Eye (tissue), 1 donor: ENCODE measurements around the gene SSR2.

Experiments
- DNase-seq: peaks from one replicate; pipeline ENCODE4 v3.0.0-alpha.2; 2015

Gene SSR2

DNA sequence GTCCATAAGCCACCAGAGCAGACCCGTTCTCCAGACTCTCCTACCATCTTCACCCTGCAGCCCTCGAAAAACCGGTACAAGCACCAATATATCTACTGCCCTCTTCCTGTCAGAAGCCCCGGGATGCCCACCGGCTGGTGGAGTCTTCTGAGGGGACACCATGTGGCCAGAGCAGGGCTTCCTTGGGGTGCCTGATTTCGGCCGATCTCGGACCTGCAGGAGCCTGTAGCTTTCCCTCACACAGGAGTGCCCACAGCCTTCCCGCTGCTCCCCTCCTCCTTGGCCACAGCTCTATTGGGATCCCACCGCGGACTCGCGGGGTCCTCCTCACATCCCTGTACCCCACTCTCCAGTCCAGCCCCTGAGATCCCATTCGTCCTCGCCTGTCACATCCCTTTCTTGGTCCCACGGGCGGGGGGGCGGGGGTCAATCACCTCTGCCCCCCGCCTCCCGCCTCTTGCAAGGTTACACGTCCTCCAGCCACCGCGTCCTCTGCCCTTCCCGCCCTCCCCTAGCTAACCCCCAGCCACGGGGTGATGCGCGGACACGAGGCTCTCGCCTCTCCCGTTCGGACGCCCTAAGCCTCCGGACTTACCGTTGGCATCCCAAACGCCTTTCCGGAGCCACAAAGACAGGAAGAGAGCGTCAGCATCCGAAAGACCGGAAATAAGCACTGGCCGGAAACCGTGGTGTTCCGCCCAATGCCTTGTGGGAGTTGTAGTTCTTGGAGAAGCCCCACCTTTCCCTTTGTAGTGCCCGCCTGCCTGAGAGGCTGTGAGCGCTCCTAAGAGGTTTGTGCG is at the start of gene SSR2:
TSS of gene SSR2 (minus strand) at position 659 of the 800 bp plus-strand sequence. CDS start 784 bp downstream, outside the sequence.
- DNase-seq: peak; percentile 96

DNA sequence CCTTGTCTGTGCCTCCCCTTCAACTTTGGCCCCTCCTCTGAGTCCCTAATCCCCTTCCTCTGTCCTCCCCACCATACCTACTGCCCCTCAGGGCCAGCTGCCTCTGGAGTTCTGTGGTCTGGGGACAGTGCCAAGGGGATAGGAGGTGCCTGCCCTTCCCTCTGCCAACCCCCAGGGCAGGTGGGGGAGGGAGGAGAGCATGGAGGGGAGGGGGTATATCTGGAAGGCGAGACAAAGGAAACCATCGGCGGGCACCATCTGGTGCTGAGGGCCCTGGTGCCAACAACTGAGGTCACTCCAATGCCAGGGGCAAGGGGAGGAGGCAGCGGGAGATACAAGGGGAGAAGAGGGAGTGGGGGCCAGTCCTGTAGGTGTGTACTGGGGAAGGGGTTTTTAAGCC is 49.8 kb upstream of the SSR2 start:
- DNase-seq: peak; percentile 39

DNA sequence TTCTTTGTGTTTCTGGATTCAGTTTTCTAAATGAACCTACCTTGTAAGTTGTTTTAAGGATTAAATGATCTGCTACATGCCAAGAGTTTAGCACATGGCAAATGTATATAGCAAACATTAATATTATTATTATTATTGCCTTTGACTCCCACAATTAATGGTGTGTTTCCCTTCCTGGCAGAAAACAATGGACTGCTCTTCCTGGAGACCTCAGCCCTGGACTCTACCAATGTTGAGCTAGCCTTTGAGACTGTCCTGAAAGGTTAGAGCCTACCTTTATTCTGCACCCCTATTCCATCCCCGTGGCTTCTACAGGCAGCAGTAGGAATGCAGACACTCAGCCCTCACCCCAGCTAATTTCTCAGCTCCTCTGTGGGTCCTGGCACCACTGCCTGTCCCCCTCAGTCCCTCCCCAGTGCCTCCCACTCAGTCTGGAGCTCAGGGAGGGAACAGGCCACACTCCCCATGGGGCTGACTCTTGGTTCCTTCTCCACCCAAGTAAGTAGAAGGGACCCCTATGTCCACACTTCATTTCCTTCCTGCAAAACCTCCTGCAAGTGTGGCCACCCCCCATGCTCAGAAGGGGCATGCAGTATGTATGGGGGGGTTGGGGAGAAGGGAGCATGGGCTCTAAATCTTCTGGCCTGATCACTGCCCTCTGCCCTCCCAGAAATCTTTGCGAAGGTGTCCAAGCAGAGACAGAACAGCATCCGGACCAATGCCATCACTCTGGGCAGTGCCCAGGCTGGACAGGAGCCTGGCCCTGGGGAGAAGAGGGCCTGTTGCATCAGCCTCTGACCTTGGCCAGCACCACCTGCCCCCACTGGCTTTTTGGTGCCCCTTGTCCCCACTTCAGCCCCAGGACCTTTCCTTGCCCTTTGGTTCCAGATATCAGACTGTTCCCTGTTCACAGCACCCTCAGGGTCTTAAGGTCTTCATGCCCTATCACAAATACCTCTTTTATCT is 49.0 kb upstream of the SSR2 start:
- DNase-seq: peak; percentile 9

DNA sequence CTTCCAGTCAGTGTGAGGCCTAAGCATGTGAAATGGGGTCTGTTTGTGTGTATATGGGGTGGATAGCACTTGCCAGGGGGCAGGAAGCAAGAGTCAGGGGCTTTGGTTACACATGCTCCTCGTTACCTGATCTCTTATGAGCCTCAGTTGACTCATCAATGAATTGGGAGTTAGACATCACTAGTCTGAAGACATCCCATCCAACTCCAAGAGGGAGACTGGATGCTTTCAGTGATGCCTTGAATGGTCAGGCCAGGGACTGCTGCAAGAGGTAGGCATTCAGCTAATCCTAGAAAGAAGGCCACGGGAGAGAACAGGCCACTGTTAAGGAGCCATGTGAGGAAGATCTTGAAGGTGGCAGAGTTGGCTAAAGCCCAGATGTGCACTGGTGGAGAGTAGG is 46.5 kb upstream of the SSR2 start:
- DNase-seq: peak; percentile 7

DNA sequence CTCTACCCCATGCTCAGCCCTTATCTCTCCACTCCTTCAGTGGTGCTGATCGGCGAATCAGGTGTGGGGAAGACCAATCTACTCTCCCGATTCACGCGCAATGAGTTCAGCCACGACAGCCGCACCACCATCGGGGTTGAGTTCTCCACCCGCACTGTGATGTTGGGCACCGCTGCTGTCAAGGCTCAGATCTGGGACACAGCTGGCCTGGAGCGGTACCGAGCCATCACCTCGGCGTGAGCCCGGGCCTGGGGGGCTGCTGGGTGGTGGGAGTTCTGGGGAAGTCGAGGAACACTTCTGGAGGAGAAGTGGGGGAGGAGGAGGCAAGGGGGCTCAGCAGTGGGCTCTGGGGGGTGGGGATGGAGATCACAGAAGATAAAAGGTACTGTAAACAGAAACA is 45.1 kb upstream of the SSR2 start:
- DNase-seq: no peak

DNA sequence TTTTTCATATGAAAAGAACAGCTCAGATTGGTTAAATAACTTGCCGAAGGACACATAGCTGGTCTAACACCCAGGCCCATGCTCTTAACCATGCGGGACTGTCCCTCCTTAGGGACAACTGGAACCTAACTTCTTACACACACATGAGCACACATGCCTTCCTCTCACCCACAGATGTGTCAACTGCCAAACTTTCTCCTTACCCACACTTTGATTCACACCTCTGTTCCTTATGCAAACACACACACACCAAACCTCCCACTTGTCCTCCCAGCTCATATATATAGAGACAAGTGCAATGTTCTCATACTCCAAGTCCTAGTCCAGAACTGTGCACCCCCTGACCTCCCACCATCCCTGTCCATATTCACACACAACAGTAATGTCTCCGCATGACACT is 44.5 kb upstream of the SSR2 start:
- DNase-seq: no peak

DNA sequence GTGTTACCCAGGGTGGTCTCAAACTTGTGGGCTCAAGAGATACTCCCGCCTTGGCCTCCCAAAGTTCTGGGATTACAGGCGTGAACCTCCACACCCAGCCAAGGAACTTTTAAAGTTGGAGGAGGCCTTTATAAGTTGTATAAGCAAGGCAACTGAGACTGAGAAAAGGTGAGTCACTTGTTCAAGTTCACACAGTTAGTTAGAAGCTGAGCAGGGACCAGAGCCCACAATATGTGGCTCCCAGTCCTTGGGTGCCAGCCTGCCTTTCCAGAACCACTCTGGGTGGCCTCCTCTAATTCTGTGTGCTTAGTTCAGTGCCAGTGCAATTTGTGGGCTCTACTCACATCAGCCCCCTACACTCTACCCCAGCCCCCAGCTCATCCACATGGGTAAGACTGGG is 43.9 kb upstream of the SSR2 start:
- no peak for DNase-seq

DNA sequence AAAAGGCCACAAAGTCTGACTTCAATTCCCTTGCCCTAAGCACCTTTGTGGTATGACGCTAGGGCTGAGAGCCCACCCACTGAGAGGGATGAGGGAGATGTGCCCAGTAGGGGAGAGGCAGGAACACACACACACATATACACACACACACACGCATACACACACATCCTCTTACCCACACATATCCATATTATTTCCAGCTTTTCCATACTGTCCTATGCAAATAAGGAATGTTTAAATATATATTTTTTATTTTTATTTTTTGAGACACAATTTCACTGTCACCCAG is 43.2 kb upstream of the SSR2 start:
- DNase-seq: no peak

DNA sequence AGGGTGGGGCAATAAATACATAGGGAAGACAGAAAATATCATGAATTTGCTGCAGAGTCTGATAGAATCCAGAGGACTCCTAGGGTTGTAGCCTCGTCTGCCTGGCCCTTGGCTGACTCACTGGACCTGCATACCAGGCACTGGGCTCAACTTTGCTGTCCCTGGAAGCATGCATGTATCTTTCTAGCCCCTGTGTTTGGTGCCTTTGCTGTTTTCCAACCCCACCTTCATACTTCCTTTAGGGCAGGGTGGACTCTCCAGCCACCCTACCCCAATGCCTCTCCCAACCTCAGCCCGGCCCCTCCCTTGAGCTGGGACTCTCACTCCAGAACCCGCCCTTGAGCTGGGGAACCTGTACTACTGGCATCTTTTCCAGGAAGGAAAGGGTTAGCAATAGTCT is 41.4 kb upstream of the SSR2 start:
- no peak for DNase-seq

DNA sequence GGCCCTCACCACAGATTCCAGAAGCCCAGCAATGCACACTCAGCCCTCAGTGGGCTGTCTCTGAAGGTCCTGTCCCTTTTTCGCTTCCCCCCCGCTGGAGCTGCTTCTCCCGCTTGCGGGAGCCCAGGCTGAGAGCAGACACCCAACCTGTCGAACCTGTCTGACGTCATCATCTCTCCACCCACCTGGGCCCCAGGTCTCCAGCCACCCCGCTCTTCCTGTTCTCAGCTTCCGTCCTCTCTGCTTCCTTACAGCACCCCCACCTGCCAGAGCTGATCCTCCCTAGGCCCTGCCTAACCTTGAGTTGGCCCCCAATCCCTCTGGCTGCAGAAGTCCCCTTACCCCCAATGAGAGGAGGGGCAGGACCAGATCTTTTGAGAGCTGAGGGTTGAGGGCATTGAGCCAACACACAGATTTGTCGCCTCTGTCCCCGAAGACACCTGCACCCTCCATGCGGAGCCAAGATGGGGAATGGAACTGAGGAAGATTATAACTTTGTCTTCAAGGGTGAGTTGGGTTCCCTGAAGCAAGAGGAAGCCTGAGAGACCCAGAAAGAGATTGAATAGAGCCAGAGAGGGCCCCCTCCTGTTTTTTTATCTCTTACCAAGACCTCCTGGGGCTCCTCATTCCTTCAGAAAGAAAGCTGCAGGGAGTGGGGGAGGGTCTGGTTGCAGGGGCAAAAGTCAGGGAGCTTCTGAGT is 40.3 kb upstream of the SSR2 start, which contains the start of gene RAB25:
TSS of gene RAB25 (plus strand) at position 224 of the 700 bp plus-strand sequence. CDS start at position 465, 241 bp downstream.
- peak; percentile 42 for DNase-seq

DNA sequence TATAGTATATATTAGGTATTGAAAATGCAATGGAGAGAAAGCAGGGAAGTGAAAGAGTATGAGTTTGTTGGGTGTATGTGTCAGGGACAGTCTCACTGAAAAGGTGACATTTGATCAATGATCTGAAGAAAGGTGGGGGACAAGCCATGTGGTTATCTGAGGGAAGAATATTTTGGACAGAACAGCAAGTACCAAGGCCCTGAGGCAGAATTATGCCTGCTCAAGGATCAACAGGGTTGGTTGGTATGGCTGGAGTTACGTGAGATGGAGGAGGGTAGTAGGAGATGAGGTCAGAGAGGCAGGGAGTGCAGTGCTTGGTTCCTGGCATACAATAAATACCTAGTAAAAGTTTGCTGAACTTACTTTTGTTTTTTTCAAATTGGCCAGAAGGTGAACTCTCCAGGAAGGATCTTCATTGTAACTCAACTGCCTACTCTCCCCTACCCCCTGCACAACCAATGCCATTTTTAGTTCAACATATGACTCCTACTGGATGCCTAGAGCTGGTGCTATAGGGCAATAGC is 35.6 kb upstream of the SSR2 start:
- no peak for DNase-seq

DNA sequence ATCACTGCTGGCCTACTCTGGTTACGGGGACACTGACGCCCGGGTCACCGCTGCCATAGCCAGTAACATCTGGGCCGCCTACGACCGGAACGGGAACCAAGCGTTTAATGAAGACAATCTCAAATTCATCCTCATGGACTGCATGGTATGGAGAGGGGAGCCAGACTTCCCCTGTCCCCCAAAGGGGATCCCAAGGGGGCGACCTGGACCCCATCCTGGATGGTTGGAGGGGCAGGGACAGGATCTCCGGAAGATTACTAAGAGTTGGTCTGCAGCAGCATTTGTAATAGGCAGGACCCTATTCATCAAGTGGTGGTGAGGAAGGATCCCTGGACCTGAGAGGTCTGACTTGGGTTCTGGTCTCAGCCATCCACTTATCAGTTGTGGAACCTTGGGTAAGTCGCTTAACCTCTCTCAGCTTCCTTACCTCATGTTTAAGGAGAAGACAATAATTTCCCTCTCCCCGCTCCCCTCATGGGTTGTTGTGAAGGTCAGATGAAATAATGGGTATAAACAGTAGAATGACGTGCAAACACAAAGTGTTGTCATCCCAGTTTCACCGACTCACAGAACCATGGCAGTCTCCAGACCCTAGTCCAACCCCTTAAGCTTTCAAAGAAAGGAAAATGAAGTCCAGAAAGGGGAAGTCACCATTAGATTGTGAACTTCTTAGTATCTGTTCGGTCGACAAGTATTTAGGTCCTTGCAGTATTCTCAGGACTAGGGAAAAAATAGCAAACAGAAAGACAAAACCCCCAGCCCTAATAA is 34.7 kb upstream of the SSR2 start:
- DNase-seq: no peak

DNA sequence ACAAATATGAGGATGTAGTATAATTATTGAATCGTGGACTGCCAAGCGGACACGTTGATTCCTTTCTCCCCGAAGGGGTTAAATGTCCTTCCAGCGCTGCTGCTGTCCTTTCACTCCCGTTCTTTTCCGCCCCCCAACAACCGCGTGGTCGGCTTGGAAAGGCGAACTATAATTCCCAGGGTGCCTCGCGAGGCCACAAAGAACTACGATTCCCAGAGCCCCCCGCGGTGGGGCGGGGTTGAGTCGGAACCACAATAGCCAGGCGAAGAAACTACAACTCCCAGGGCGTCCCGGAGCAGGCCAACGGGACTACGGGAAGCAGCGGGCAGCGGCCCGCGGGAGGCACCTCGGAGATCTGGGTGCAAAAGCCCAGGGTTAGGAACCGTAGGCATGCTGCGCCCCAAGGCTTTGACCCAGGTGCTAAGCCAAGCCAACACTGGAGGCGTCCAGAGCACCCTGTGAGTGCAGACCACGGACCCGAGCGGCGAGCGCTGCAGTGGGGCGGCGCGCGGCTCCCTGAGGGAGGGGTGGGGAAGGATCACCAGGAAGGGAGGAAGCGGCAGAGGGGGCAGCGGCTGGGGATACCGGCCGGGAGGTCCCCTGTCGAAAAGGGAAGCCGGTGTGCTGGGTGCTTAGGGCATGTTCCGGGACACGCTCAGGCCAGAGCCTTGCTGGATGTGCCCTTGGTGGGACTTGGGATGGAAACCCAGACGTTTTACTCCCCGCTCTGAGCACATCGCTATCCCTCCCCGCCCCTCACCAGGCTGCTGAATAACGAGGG is 33.9 kb upstream of the SSR2 start, which contains the start of gene LAMTOR2:
TSS of gene LAMTOR2 (plus strand) at position 283 of the 781 bp plus-strand sequence. CDS start at position 391, 108 bp downstream.
- DNase-seq: peak; percentile 100

DNA sequence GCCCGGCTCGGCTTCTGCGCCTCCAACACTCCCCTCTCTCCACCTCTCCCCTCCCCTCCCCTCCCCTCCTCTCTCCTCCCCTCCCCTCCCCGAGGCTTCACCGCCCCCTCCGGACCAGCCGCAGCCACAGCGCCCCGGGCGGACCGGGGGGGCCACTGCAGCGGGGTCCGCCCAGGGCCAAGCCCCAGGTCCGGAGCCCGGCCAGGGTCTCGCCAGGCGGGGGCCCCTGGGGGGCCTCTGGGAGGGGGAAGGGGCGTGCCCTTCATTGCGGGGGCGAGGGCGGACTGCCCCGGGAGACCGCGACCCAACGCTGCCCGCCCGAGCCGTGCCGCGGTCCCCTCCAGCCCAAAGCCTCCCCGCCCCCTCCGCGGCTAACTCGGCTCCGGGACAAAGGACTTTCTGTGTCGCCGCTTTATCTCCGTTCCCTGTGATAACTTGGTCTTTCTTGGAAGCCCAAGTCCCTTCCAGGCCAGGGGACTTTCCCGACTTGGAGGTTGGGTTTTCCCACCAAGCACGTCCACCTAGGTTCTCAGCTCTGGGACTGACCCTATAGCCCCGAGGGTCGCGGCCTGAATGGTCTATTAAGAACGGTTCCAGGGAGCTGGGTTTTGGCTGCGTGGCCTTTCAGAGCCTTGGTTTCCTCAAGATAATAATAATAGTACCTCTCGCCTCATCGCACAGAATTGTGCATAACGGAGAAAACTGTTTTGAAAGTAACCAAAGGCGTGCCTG is 33.2 kb upstream of the SSR2 start, which contains the start of gene UBQLN4:
TSS of gene UBQLN4 (minus strand) at position 31 of the 732 bp plus-strand sequence. CDS start 97 bp downstream, outside the sequence.
- peak; percentile 94 for DNase-seq

DNA sequence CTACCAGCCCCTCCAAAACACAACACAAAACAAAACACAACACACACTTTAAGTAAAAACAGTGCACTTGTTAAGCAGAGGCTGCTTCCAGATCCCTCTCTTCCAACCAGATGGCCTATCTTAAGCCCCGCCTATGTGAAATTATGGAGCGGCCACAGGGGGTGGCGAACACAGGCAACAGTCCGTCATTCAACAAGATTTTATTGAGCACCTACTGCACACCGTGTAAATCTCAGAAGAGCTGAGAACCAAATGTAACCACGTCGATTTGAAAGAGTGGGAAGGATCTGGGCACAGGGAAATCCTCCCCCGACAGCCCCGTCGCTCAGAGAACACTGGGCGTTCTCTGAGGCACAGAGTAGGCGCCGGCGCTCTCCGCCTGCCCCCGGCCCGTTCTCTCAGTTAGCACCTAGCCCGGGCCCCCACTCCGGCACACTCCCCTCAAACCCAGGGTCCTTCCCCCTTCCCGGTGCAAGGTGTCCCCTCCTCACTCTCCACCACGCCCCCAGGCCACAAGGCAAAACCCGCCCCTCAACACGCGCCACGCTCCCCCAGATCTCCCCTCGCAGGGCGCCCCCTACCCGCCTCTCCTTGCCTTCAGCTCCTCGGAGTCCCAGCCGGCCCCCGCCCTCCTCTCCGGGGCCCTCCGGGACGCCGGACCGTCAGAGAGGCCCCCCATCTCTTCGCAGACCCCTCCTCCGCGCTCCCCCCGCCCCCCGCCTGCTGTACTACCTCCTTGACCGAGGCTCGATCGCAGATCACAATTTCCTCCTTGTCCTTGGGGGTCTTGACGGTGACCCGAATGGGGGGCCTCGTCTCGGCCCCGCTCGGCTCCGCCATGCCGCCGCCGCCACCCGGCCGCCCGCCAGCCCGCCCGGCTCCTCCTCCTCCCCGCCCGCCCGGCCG is 32.4 kb upstream of the SSR2 start:
- peak; percentile 90 for DNase-seq

DNA sequence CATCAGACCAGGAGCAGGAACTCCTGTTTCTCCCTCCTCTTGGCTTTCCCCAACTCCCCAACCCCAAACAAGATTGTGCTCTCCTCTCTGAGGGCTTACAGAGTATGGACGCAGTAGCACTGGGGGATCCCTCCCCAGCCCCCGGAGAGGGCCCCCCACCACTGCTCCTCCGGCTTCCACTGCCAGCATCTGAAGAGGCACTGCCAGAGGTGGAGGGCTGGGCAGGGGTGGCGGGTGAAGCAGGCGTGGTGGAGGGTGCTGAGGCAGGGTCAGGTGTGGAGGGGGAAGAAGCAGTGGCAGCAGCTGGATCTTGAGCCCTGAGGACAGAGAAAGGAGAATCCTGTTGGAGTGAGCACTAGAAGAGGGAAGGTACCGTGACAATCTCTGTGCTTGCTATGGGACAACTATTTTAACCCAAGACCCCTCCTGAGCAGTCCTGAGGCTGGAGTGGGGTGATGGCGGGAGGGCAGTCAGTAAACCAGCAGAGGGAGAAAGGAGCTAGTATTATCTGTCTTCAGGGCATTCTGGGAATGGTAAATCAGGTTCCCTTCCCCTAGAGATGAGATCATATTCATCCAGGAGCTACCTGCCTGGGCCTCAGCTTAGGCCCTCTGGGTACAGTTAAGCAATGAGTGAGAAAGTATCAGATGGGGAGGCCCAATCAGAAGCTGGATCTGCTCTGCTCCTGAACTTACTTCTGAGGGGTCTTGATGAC is 30.4 kb upstream of the SSR2 start:
- no peak for DNase-seq

DNA sequence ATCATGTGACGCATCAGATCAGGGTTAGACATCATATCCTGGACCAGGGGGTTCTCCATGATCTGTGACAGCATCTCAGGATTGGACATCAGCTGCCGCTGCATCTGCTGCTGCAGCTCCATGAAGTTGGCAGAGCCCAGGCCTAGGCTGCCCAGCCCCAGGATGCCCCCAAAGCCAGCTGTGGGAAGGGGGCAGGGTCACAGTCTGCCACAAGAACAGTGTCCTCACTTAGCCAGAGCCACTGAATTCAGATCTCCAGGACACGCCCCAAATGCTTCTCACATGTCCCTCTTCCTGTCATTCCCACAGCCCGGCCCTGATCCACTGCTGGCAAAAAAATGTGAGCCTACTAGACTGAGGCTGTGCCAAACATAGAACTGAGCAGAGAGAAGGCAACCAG is 29.6 kb upstream of the SSR2 start:
- DNase-seq: no peak

DNA sequence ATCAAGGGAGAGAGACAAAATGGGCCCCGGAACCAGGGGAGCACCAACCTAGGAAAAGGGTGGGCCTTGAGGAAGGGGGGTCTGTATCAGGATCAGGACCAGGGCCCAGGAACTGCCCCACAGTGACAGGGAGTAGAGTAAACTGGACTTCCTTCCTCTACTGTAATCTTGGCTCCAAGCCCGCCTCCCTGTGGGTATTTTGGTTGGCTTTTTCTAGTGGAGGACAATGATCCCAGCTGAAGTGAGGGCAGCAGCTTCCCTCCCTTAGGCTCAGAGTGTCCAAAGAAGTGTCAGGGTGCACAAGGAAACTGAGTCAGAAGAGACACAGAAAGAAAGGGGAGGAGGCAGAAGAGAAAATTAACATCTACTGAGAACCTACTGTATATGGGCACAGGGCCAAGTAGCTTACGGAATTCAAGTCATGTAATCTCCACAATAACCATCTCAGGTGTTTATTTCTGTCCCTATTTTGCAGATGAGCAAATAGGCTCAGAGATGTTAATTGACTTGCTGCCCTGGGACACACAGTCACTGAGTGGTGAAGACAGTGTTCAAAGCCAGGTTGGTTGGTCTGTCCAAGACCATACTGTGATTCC is 28.0 kb upstream of the SSR2 start:
- DNase-seq: no peak
